22Rv1 (cell line): ENCODE data around the gene MRAP.
"Not testable (repeated sequence)": the region's sequence is repeated elsewhere in the genome, so short reads cannot be mapped to it uniquely, and the experiment has no call there.

Source experiments
- H3K27ac ChIP-seq: fragments of 450-650 bp; 2 replicates; pipeline ENCODE4 v1.5.1; 2017
- CTCF ChIP-seq: fragments of 450-650 bp; IDR thresholded peaks from 2 replicates; pipeline ENCODE4 v1.5.1; 2017; ENCODE audit warnings: mild to moderate bottlenecking
- ZFX ChIP-seq: fragments of 450-650 bp; IDR thresholded peaks from 2 replicates; pipeline ENCODE4 v1.6.1; 2017; ENCODE audit warnings: antibody characterized with exemption, borderline replicate concordance

Gene MRAP

DNA sequence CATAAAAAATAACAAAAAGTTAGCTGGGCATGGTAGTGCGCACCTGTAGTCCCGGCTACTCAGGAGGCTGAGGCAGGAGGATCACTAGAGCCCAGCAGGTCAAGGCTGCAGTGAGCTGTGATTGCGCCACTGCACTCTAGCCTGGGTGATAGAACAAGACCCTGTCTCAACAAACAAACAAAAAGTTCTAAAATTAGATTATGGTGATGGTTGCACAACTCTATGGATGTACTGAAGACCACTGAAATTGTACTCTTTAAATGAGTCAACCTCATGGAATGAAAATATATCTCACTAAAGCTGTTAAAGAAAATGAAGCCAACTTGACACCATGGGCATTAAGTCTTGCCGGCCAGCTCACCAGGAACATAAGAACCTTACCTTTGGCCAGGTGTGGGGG is 9.1 kb downstream of the MRAP start:
- H3K27ac ChIP-seq = no peak overlapping the region
- TF ChIP-seq ZFX (no peak), CTCF (no peak)

- H3K27ac ChIP-seq = no peak overlapping the region
- TF ChIP-seq ZFX (no peak), CTCF (no peak)
Observed at GRCh38 chr21:32308696-32309095, 10.0 kb downstream of the MRAP start.

- H3K27ac ChIP-seq = no peak overlapping the region
- TF ChIP-seq CTCF = no peak
Observed at GRCh38 chr21:32309906-32310460, 11.3 kb downstream of the MRAP start.

DNA sequence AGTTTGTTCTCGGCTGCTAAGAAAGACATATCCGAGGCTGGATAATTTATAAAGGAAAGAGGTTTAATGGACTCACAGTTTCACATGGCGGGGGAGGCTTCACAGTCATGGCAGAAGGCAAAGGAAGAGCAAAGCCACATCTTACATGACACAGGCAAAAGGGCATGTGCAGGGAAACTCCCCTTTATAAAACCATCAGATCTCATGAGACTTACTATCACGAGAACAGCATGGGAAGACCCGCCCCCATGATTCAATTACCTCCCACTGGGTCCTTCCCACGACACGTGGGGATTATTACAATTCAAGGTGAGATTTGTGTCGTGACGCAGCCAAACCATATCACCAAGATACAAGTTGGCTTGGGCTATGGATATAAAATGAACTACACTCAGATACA is 12.3 kb downstream of the MRAP start:
- H3K27ac ChIP-seq = not testable (repeated sequence)

GRCh38 chr21:32311621-32312020 is 13.0 kb downstream of the MRAP start:
- H3K27ac ChIP-seq = no peak overlapping the region
- TF ChIP-seq ZFX (no peak), CTCF (no peak)

GRCh38 chr21:32312326-32312725 is 13.7 kb downstream of the MRAP start:
- TF ChIP-seq CTCF = no peak
- TF ChIP-seq ZFX = no peak
- no peak overlapping the region for H3K27ac ChIP-seq

GRCh38 chr21:32312976-32313375 is 14.3 kb downstream of the MRAP start:
- no peak for TF ChIP-seq CTCF
- no peak for TF ChIP-seq ZFX
- H3K27ac ChIP-seq = no peak overlapping the region

DNA sequence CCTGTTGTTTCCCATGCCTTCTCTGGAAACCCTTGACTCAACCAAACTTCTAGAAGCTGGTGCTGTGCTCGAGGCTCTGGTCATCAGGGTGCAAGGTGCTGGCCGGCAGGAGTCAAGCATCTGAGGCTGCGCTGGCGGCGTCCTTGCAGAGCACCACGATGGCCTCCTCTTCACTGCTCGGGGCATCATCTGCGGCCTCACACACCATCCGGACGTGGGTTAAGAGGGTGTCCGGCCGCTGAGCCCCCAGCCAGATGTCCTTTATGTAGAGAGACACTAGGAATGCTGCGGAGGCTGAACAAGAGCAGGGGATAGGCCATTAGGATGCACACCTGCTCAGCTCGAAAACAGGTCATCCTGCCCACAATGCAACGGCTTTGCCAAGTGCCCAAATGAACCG is 16.2 kb downstream of the MRAP start:
- TF ChIP-seq ZFX (no peak), CTCF (no peak)
- no peak overlapping the region for H3K27ac ChIP-seq
